ENCODE results near the gene PRSS27. TPM values are rescaled to one million over a fixed set of nuclear protein-coding genes. Genes with fewer than 3 reads are reported as not detected.
A peak's percentile ranks its signal among the peaks of the same experiment; 100 is the strongest.

The PRSS27 gene
- total RNA-seq, 1 donor from 2014 or later = 2.3 TPM

- DNase-seq (ENCODE audit: low read depth) (peak; percentile 45), FAIRE-seq (no peak)
- peak overlapping the region; percentile 90 for H3K9ac ChIP-seq (ENCODE audit: low read length)
- Mint-ChIP-seq H3K36me3 (ENCODE audit: low read depth, unreplicated experiment) (peaks cover 11% of the 10 kb centered on the region), H3K9me3 (ENCODE audit: unreplicated experiment) (no peaks in the 10 kb centered on the region), H3K27me3 (ENCODE audit: low read depth, unreplicated experiment) (no peaks in the 10 kb centered on the region), H3K27ac (ENCODE audit: unreplicated experiment) (peak overlapping the region; percentile 91), H3K4me1 (ENCODE audit: low read depth, unreplicated experiment) (peaks cover 31% of the 10 kb centered on the region), H3K4me3 (ENCODE audit: unreplicated experiment) (peak overlapping the region; percentile 92)
- H3K27ac ChIP-seq (ENCODE audit: low read depth, low read length) = peak overlapping the region; percentile 99
- no peaks in the 10 kb centered on the region for H3K27me3 ChIP-seq (ENCODE audit: insufficient read depth, low read length)
- peak overlapping the region; percentile 96 for H2AFZ ChIP-seq (ENCODE audit: low read depth, low read length)
- no peaks in the 10 kb centered on the region for H3K9me3 ChIP-seq (ENCODE audit: insufficient read depth, low read depth, low read length)
- H3K36me3 ChIP-seq (ENCODE audit: insufficient read depth, low read length) = peaks cover 16% of the 10 kb centered on the region
- H3K4me1 ChIP-seq (ENCODE audit: insufficient read depth, low read length) = peaks cover 25% of the 10 kb centered on the region
- H3K4me3 ChIP-seq (ENCODE audit: insufficient read depth, low read depth, low read length) = peak overlapping the region; percentile 85
- H4K20me1 ChIP-seq (ENCODE audit: insufficient read depth, low read length) = peaks cover 52% of the 10 kb centered on the region
- peak overlapping the region; percentile 96 for H3K4me2 ChIP-seq (ENCODE audit: low read length)
- peaks cover 64% of the 10 kb centered on the region for H3K79me2 ChIP-seq (ENCODE audit: insufficient read depth, low read length)
- TF ChIP-seq CTCF (IDR thresholded peaks at IDR 0.05; ENCODE audit: insufficient read depth, low read depth, low read length) = no peak
- TF ChIP-seq EZH2 (IDR thresholded peaks at IDR 0.05; ENCODE audit: insufficient read depth, low read length) = no peak
Observed at GRCh38 chr16:2752850-2753732, 33.1 kb upstream of the PRSS27 start.

- H3K36me3 ChIP-seq (ENCODE audit: insufficient read depth, low read length) = peaks cover 7% of the 10 kb centered on the region
Observed at GRCh38 chr16:2752035-2752849, 32.2 kb upstream of the PRSS27 start, which contains the start of gene SRRM2. TSS of gene SRRM2 (plus strand) at chr16:2752638. CDS start at chr16:2756365, 3,727 bp downstream.

More at GRCh38 chr16:2752035-2752849, 32.2 kb upstream of the PRSS27 start, which contains the start of gene SRRM2:
- Histone ChIP-seq H3K79me2 (ENCODE audit: insufficient read depth, low read length) (peaks cover 56% of the 10 kb centered on the region), H3K4me1 (ENCODE audit: insufficient read depth, low read length) (peaks cover 25% of the 10 kb centered on the region), H4K20me1 (ENCODE audit: insufficient read depth, low read length) (peaks cover 43% of the 10 kb centered on the region), H3K27me3 (ENCODE audit: insufficient read depth, low read length) (no peaks in the 10 kb centered on the region), H3K27ac (ENCODE audit: low read depth, low read length) (peak within 1 kb of the TSS; percentile 99), H2AFZ (ENCODE audit: low read depth, low read length) (peak within 1 kb of the TSS; percentile 96), H3K4me2 (ENCODE audit: low read length) (peak within 1 kb of the TSS; percentile 96), H3K4me3 (ENCODE audit: insufficient read depth, low read depth, low read length) (peak within 1 kb of the TSS; percentile 85), H3K9me3 (ENCODE audit: insufficient read depth, low read depth, low read length) (no peaks in the 10 kb centered on the region), H3K9ac (ENCODE audit: low read length) (peak within 1 kb of the TSS; percentile 90)
- H3K9me3 Mint-ChIP-seq (ENCODE audit: unreplicated experiment) = no peaks in the 10 kb centered on the region
- no peaks in the 10 kb centered on the region for H3K27me3 Mint-ChIP-seq (ENCODE audit: low read depth, unreplicated experiment)
- H3K4me1 Mint-ChIP-seq (ENCODE audit: low read depth, unreplicated experiment) = peaks cover 27% of the 10 kb centered on the region
- peaks cover 8% of the 10 kb centered on the region for H3K36me3 Mint-ChIP-seq (ENCODE audit: low read depth, unreplicated experiment)
- peak within 1 kb of the TSS; percentile 92 for H3K4me3 Mint-ChIP-seq (ENCODE audit: unreplicated experiment)
- TF ChIP-seq EZH2 (IDR thresholded peaks at IDR 0.05; ENCODE audit: insufficient read depth, low read length) (no peak), CTCF (IDR thresholded peaks at IDR 0.05; ENCODE audit: insufficient read depth, low read depth, low read length) (no peak)
- peak within 1 kb of the TSS; percentile 95 for H3K27ac Mint-ChIP-seq (ENCODE audit: unreplicated experiment)
- DNase-seq (ENCODE audit: low read depth) = peak; percentile 92
- no peak for FAIRE-seq

Data from astrocyte (in vitro differentiated cells and primary cell).